Measurements from ENCODE around the gene OR1Q1.
"Not testable (repeated sequence)": the region's sequence is repeated elsewhere in the genome, so short reads cannot be mapped to it uniquely, and the experiment has no call there.

The OR1Q1 gene

DNA sequence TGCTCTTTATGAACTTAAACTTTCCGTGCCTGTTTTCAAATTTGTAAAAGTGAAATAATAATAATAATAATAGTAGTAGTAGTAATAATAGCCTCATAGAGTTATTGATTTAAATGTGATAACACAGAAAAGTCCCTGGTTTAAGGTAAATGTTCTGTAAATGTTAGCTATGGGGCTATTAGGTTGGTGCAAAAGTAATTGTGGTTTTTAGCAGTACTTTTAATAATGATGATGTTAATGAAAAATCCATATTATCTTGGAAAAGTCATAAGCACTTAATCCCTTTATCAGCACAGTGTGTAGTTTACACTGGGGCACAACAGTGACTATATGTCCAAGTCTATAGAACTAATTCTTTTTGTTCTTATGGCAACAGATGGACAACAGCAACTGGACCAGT lies at the start of gene OR1Q1:
Gene OR1Q1, plus strand, starts transcription at position 377 of the 400 bp plus-strand sequence. Its CDS starts 0 bp downstream, at position 377.
- H3K27ac ChIP-seq (ENCODE audit: low read depth, low read length), result no peak within 1 kb of the TSS
- H3K9me3 ChIP-seq (ENCODE audit: control insufficient read depth in 1 of 2, low read length in 2 of 2), result no peaks in the 10 kb centered on the region
- no peak within 1 kb of the TSS for H3K4me3 ChIP-seq (ENCODE audit: low read depth in 1 of 2, low read length in 2 of 2)
- H3K9ac ChIP-seq (ENCODE audit: low read depth in 1 of 2, low read length in 2 of 2), result no peak within 1 kb of the TSS
- H3K4me1 ChIP-seq (ENCODE audit: control insufficient read depth in 1 of 2, insufficient read depth in 2 of 2, low read length in 2 of 2), result no peaks in the 10 kb centered on the region
- no peaks in the 10 kb centered on the region for H3K36me3 ChIP-seq (ENCODE audit: control insufficient read depth in 1 of 2, insufficient read depth in 2 of 2, low read length in 2 of 2)
- no peaks in the 10 kb centered on the region for H3K27me3 ChIP-seq (ENCODE audit: control insufficient read depth in 1 of 2, insufficient read depth in 2 of 2, low read length in 2 of 2)

DNA sequence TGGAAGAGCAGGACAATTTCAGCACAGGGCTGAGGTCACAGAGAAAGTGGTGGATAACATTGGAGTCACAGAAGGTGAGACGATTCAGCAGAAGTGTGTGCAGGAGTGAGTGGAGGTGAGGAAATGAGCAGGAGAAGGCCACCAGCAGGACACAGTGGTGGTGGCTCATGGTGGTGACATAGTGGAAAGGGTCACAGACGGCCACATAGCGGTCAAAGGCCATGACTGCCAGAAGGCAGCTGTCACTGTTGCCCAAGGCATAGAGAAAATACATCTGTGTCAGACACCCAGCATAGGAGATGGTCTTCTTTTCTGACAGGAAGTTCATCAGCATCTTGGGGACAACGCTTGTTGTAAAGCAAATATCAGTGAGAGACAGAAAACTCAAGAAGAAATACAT lies 46.6 kb upstream of the OR1Q1 start:
- H3K36me3 ChIP-seq (ENCODE audit: control insufficient read depth in 1 of 2, insufficient read depth in 2 of 2, low read length in 2 of 2), result no peaks in the 10 kb centered on the region
- H3K9ac ChIP-seq (ENCODE audit: low read depth in 1 of 2, low read length in 2 of 2), result no peak overlapping the region
- no peaks in the 10 kb centered on the region for H3K27me3 ChIP-seq (ENCODE audit: control insufficient read depth in 1 of 2, insufficient read depth in 2 of 2, low read length in 2 of 2)
- H3K27ac ChIP-seq (ENCODE audit: low read depth, low read length), result no peak overlapping the region
- no peaks in the 10 kb centered on the region for H3K4me1 ChIP-seq (ENCODE audit: control insufficient read depth in 1 of 2, insufficient read depth in 2 of 2, low read length in 2 of 2)
- no peak overlapping the region for H3K4me3 ChIP-seq (ENCODE audit: low read depth in 1 of 2, low read length in 2 of 2)
- no peaks in the 10 kb centered on the region for H3K9me3 ChIP-seq (ENCODE audit: control insufficient read depth in 1 of 2, low read length in 2 of 2)

DNA sequence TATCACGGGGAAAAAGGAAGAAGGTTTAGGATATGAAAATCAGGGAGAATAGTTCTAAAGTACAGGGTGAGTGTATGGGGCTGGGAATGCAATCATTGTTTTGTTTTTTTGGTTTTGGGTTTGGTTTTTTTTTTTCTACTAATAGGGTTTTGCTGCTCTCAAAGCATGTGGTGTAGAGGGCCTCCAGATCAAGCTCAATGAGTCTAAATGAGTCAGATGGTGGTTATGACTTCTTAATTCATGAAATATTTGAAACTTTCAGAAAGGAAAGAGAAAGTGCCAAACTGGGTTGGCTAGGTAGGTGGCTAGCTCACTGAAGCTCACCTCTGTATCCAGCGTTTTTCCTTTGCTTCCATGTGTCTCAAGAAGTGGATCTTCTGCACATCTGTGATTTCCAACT lies 42.1 kb upstream of the OR1Q1 start:
- H3K27ac ChIP-seq (ENCODE audit: low read depth, low read length), result no peak overlapping the region
- H3K9me3 ChIP-seq (ENCODE audit: control insufficient read depth in 1 of 2, low read length in 2 of 2), result no peaks in the 10 kb centered on the region
- no peak overlapping the region for H3K9ac ChIP-seq (ENCODE audit: low read depth in 1 of 2, low read length in 2 of 2)
- H3K36me3 ChIP-seq (ENCODE audit: control insufficient read depth in 1 of 2, insufficient read depth in 2 of 2, low read length in 2 of 2), result no peaks in the 10 kb centered on the region
- H3K4me1 ChIP-seq (ENCODE audit: control insufficient read depth in 1 of 2, insufficient read depth in 2 of 2, low read length in 2 of 2), result no peaks in the 10 kb centered on the region
- no peak overlapping the region for H3K4me3 ChIP-seq (ENCODE audit: low read depth in 1 of 2, low read length in 2 of 2)
- no peaks in the 10 kb centered on the region for H3K27me3 ChIP-seq (ENCODE audit: control insufficient read depth in 1 of 2, insufficient read depth in 2 of 2, low read length in 2 of 2)

GRCh38 chr9:122579874-122580273 lies 34.7 kb upstream of the OR1Q1 start:
- no peaks in the 10 kb centered on the region for H3K4me1 ChIP-seq (ENCODE audit: control insufficient read depth in 1 of 2, insufficient read depth in 2 of 2, low read length in 2 of 2)

GRCh38 chr9:122580360-122580759 lies 34.2 kb upstream of the OR1Q1 start:
- Histone ChIP-seq H3K9ac (ENCODE audit: low read depth in 1 of 2, low read length in 2 of 2) (no peak overlapping the region), H3K27me3 (ENCODE audit: control insufficient read depth in 1 of 2, insufficient read depth in 2 of 2, low read length in 2 of 2) (no peaks in the 10 kb centered on the region), H3K36me3 (ENCODE audit: control insufficient read depth in 1 of 2, insufficient read depth in 2 of 2, low read length in 2 of 2) (no peaks in the 10 kb centered on the region), H3K4me3 (ENCODE audit: low read depth in 1 of 2, low read length in 2 of 2) (no peak overlapping the region), H3K4me1 (ENCODE audit: control insufficient read depth in 1 of 2, insufficient read depth in 2 of 2, low read length in 2 of 2) (no peaks in the 10 kb centered on the region), H3K9me3 (ENCODE audit: control insufficient read depth in 1 of 2, low read length in 2 of 2) (no peaks in the 10 kb centered on the region), H3K27ac (ENCODE audit: low read depth, low read length) (no peak overlapping the region)

More at GRCh38 chr9:122579874-122580273, 34.7 kb upstream of the OR1Q1 start:
- Histone ChIP-seq H3K27ac (ENCODE audit: low read depth, low read length) (no peak overlapping the region), H3K4me3 (ENCODE audit: low read depth in 1 of 2, low read length in 2 of 2) (no peak overlapping the region), H3K36me3 (ENCODE audit: control insufficient read depth in 1 of 2, insufficient read depth in 2 of 2, low read length in 2 of 2) (no peaks in the 10 kb centered on the region), H3K27me3 (ENCODE audit: control insufficient read depth in 1 of 2, insufficient read depth in 2 of 2, low read length in 2 of 2) (no peaks in the 10 kb centered on the region), H3K9me3 (ENCODE audit: control insufficient read depth in 1 of 2, low read length in 2 of 2) (no peaks in the 10 kb centered on the region), H3K9ac (ENCODE audit: low read depth in 1 of 2, low read length in 2 of 2) (no peak overlapping the region)

- not testable (repeated sequence) for H3K9me3 ChIP-seq (ENCODE audit: control insufficient read depth in 1 of 2, low read length in 2 of 2); H3K9ac ChIP-seq (ENCODE audit: low read depth in 1 of 2, low read length in 2 of 2); H3K36me3 ChIP-seq (ENCODE audit: control insufficient read depth in 1 of 2, insufficient read depth in 2 of 2, low read length in 2 of 2); H3K27me3 ChIP-seq (ENCODE audit: control insufficient read depth in 1 of 2, insufficient read depth in 2 of 2, low read length in 2 of 2); H3K4me1 ChIP-seq (ENCODE audit: control insufficient read depth in 1 of 2, insufficient read depth in 2 of 2, low read length in 2 of 2); H3K27ac ChIP-seq (ENCODE audit: low read depth, low read length); H3K4me3 ChIP-seq (ENCODE audit: low read depth in 1 of 2, low read length in 2 of 2)
Measured at GRCh38 chr9:122583284-122583683, 31.3 kb upstream of the OR1Q1 start, which contains the start of gene OR1L8. OR1L8 (minus strand) TSS chr9:122583384; CDS start chr9:122568477, 14,907 bp downstream.

- H3K4me1 ChIP-seq (ENCODE audit: control insufficient read depth in 1 of 2, insufficient read depth in 2 of 2, low read length in 2 of 2), result no peaks in the 10 kb centered on the region
- H3K27ac ChIP-seq (ENCODE audit: low read depth, low read length), result no peak overlapping the region
- H3K27me3 ChIP-seq (ENCODE audit: control insufficient read depth in 1 of 2, insufficient read depth in 2 of 2, low read length in 2 of 2), result no peaks in the 10 kb centered on the region
- H3K4me3 ChIP-seq (ENCODE audit: low read depth in 1 of 2, low read length in 2 of 2), result no peak overlapping the region
- H3K9me3 ChIP-seq (ENCODE audit: control insufficient read depth in 1 of 2, low read length in 2 of 2), result no peaks in the 10 kb centered on the region
- no peaks in the 10 kb centered on the region for H3K36me3 ChIP-seq (ENCODE audit: control insufficient read depth in 1 of 2, insufficient read depth in 2 of 2, low read length in 2 of 2)
- no peak overlapping the region for H3K9ac ChIP-seq (ENCODE audit: low read depth in 1 of 2, low read length in 2 of 2)
Measured at GRCh38 chr9:122605691-122606090, 8.8 kb upstream of the OR1Q1 start.

GRCh38 chr9:122606587-122606986 lies 8.0 kb upstream of the OR1Q1 start:
- Histone ChIP-seq H3K4me1 (ENCODE audit: control insufficient read depth in 1 of 2, insufficient read depth in 2 of 2, low read length in 2 of 2) (no peaks in the 10 kb centered on the region), H3K4me3 (ENCODE audit: low read depth in 1 of 2, low read length in 2 of 2) (no peak overlapping the region), H3K27me3 (ENCODE audit: control insufficient read depth in 1 of 2, insufficient read depth in 2 of 2, low read length in 2 of 2) (no peaks in the 10 kb centered on the region), H3K27ac (ENCODE audit: low read depth, low read length) (no peak overlapping the region), H3K9ac (ENCODE audit: low read depth in 1 of 2, low read length in 2 of 2) (no peak overlapping the region), H3K36me3 (ENCODE audit: control insufficient read depth in 1 of 2, insufficient read depth in 2 of 2, low read length in 2 of 2) (no peaks in the 10 kb centered on the region), H3K9me3 (ENCODE audit: control insufficient read depth in 1 of 2, low read length in 2 of 2) (no peaks in the 10 kb centered on the region)

- no peaks in the 10 kb centered on the region for H3K4me1 ChIP-seq (ENCODE audit: control insufficient read depth in 1 of 2, insufficient read depth in 2 of 2, low read length in 2 of 2)
- no peak overlapping the region for H3K9ac ChIP-seq (ENCODE audit: low read depth in 1 of 2, low read length in 2 of 2)
- H3K27me3 ChIP-seq (ENCODE audit: control insufficient read depth in 1 of 2, insufficient read depth in 2 of 2, low read length in 2 of 2), result no peaks in the 10 kb centered on the region
Measured at GRCh38 chr9:122609804-122610203, 4.7 kb upstream of the OR1Q1 start.

GRCh38 chr9:122619996-122620395 lies 5.5 kb downstream of the OR1Q1 start:
- H3K9me3 ChIP-seq (ENCODE audit: control insufficient read depth in 1 of 2, low read length in 2 of 2), result no peaks in the 10 kb centered on the region
- no peaks in the 10 kb centered on the region for H3K4me1 ChIP-seq (ENCODE audit: control insufficient read depth in 1 of 2, insufficient read depth in 2 of 2, low read length in 2 of 2)
- no peaks in the 10 kb centered on the region for H3K27me3 ChIP-seq (ENCODE audit: control insufficient read depth in 1 of 2, insufficient read depth in 2 of 2, low read length in 2 of 2)
- no peak overlapping the region for H3K4me3 ChIP-seq (ENCODE audit: low read depth in 1 of 2, low read length in 2 of 2)
- H3K27ac ChIP-seq (ENCODE audit: low read depth, low read length), result no peak overlapping the region
- no peaks in the 10 kb centered on the region for H3K36me3 ChIP-seq (ENCODE audit: control insufficient read depth in 1 of 2, insufficient read depth in 2 of 2, low read length in 2 of 2)
- H3K9ac ChIP-seq (ENCODE audit: low read depth in 1 of 2, low read length in 2 of 2), result no peak overlapping the region

More at GRCh38 chr9:122609804-122610203, 4.7 kb upstream of the OR1Q1 start:
- Histone ChIP-seq H3K27ac (ENCODE audit: low read depth, low read length) (no peak overlapping the region), H3K4me3 (ENCODE audit: low read depth in 1 of 2, low read length in 2 of 2) (no peak overlapping the region), H3K36me3 (ENCODE audit: control insufficient read depth in 1 of 2, insufficient read depth in 2 of 2, low read length in 2 of 2) (no peaks in the 10 kb centered on the region), H3K9me3 (ENCODE audit: control insufficient read depth in 1 of 2, low read length in 2 of 2) (no peaks in the 10 kb centered on the region)

DNA sequence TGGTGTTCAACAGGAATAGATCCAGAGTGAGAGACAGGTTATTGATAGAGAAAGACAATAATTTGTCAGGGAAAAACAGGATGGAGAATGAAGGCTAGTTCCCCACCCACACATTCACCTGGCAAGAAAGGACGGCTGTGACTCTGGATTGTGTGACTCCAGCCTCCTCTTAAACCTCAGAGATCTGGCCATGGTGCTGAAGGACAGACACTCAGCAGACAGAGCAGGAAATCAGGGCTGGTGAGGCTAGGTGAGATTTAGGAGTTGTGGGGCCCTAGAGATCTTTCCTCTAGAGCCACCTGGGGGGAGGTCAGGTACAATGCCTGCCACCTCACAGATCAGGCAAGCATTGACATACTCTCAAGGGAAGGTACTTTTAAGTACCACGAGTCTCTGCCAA lies 27.7 kb downstream of the OR1Q1 start:
- H3K9me3 ChIP-seq (ENCODE audit: control insufficient read depth in 1 of 2, low read length in 2 of 2), result no peaks in the 10 kb centered on the region
- H3K9ac ChIP-seq (ENCODE audit: low read depth in 1 of 2, low read length in 2 of 2), result no peak overlapping the region
- H3K4me3 ChIP-seq (ENCODE audit: low read depth in 1 of 2, low read length in 2 of 2), result no peak overlapping the region
- H3K4me1 ChIP-seq (ENCODE audit: control insufficient read depth in 1 of 2, insufficient read depth in 2 of 2, low read length in 2 of 2), result no peaks in the 10 kb centered on the region
- no peak overlapping the region for H3K27ac ChIP-seq (ENCODE audit: low read depth, low read length)
- H3K36me3 ChIP-seq (ENCODE audit: control insufficient read depth in 1 of 2, insufficient read depth in 2 of 2, low read length in 2 of 2), result no peaks in the 10 kb centered on the region
- H3K27me3 ChIP-seq (ENCODE audit: control insufficient read depth in 1 of 2, insufficient read depth in 2 of 2, low read length in 2 of 2), result no peaks in the 10 kb centered on the region
